ENCODE results near the gene ZFPL1.
A peak's percentile ranks its signal among the peaks of the same experiment; 100 is the strongest.

The ZFPL1 gene

GRCh38 chr11:65130631-65131416 lies 46.8 kb downstream of the ZFPL1 start:
- DNase-seq: no peak

GRCh38 chr11:65131417-65131776 lies 47.4 kb downstream of the ZFPL1 start:
- no peak for DNase-seq

- DNase-seq: no peak
These were observed 47.8 kb downstream of the ZFPL1 start for GRCh38 chr11:65131895-65132237.

GRCh38 chr11:65132238-65132987 lies 48.4 kb downstream of the ZFPL1 start:
- DNase-seq: no peak

GRCh38 chr11:65132988-65133700 lies 49.1 kb downstream of the ZFPL1 start:
- peak; percentile 22 for DNase-seq

GRCh38 chr11:65133724-65134123 lies 49.7 kb downstream of the ZFPL1 start:
- DNase-seq: no peak

- DNase-seq: peak; percentile 90
These were observed 50.4 kb downstream of the ZFPL1 start, which contains the start of gene SYVN1 for GRCh38 chr11:65134240-65134951. Gene SYVN1 (minus strand): TSS chr11:65134519. CDS start chr11:65133601, 918 bp downstream.

- DNase-seq: peak; percentile 73
These were observed 51.1 kb downstream of the ZFPL1 start for GRCh38 chr11:65134952-65135632.

- no peak for DNase-seq
These were observed 51.7 kb downstream of the ZFPL1 start for GRCh38 chr11:65135633-65136145.

- DNase-seq: no peak
These were observed 52.6 kb downstream of the ZFPL1 start for GRCh38 chr11:65136515-65137096.
